ENCODE data around the gene EXOC6B. TPM values are rescaled to one million over a fixed set of nuclear protein-coding genes. Genes with fewer than 3 reads are reported as not detected.

Gene EXOC6B
- total RNA-seq, 6 experiments from 2014 or later = 7.8 to 15.1 (median 9.1) TPM

GRCh38 chr2:72156872-72157271, 669.0 kb downstream of the EXOC6B start:
- WGBS (ENCODE audit: insufficient coverage, low coverage, low lambda C conversion rate, missing lambda C conversion rate) = 55% methylated on average over 2 of the region's 2 CpGs
- ATAC-seq = no peak
- no peaks in the 10 kb centered on the region for H3K36me3 ChIP-seq
- intact Hi-C loops (cut with DNase I) = loop anchor here in 1 of 2 donors (10.0 kb wide), 2 partner anchors 352 to 612 kb away; no protein-coding TSS in a partner anchor
- no peak for DNase-seq
- no peaks in the 10 kb centered on the region for H3K9me3 ChIP-seq
- H3K4me3 ChIP-seq = no peak overlapping the region
- no peaks in the 10 kb centered on the region for H3K4me1 ChIP-seq
- TF ChIP-seq CTCF (IDR thresholded peaks at IDR 0.05) = no peak
- H3K27ac ChIP-seq = no peak overlapping the region
- no peaks in the 10 kb centered on the region for H3K27me3 ChIP-seq

GRCh38 chr2:72155737-72156136, 670.1 kb downstream of the EXOC6B start:
- Histone ChIP-seq H3K4me3 (no peak overlapping the region), H3K27me3 (no peaks in the 10 kb centered on the region), H3K4me1 (no peaks in the 10 kb centered on the region), H3K36me3 (no peaks in the 10 kb centered on the region), H3K27ac (no peak overlapping the region), H3K9me3 (no peaks in the 10 kb centered on the region)
- DNase-seq (no peak), ATAC-seq (no peak)
- intact Hi-C loops (cut with DNase I) = loop anchor here in 1 of 2 donors (10.0 kb wide), 2 partner anchors 351 to 611 kb away; no protein-coding TSS in a partner anchor
- WGBS (ENCODE audit: insufficient coverage, low coverage, low lambda C conversion rate, missing lambda C conversion rate) = no CpG with 5 or more reads among the region's 5 CpGs
- TF ChIP-seq POLR2A (IDR thresholded peaks at IDR 0.05) = no peak
- no peak for TF ChIP-seq CTCF (IDR thresholded peaks at IDR 0.05)

- DNase-seq (no peak), ATAC-seq (no peak)
- no peak for TF ChIP-seq CTCF (IDR thresholded peaks at IDR 0.05)
- WGBS (ENCODE audit: insufficient coverage, low coverage, low lambda C conversion rate, missing lambda C conversion rate) = 63% methylated on average over 2 of the region's 3 CpGs
- H3K9me3 ChIP-seq = no peaks in the 10 kb centered on the region
- intact Hi-C loops (cut with DNase I) = loop anchor here in 1 of 2 donors (10.0 kb wide), 2 partner anchors 350 to 610 kb away; no protein-coding TSS in a partner anchor
- H3K4me3 ChIP-seq = no peak overlapping the region
- H3K27ac ChIP-seq = no peak overlapping the region
- peaks cover 0 to under 1% (median under 1%) of the 10 kb centered on the region in 4 donors for H3K4me1 ChIP-seq
- H3K27me3 ChIP-seq = no peaks in the 10 kb centered on the region
- no peaks in the 10 kb centered on the region for H3K36me3 ChIP-seq
Measured at GRCh38 chr2:72155151-72155550, 670.7 kb downstream of the EXOC6B start.

- ATAC-seq = no peak
- intact Hi-C loops (cut with DNase I) = loop anchor here in 1 of 2 donors (5.0 to 10.0 kb wide), 3 partner anchors 232 to 610 kb away; no protein-coding TSS in a partner anchor
Measured at GRCh38 chr2:72154386-72154975, 671.4 kb downstream of the EXOC6B start.

More at GRCh38 chr2:72154386-72154975, 671.4 kb downstream of the EXOC6B start:
- Histone ChIP-seq H3K4me3 (no peak overlapping the region), H3K27me3 (peaks cover 0 to 3% of the 10 kb centered on the region in 2 donors), H3K9me3 (no peaks in the 10 kb centered on the region), H3K27ac (no peak overlapping the region), H3K36me3 (no peaks in the 10 kb centered on the region), H3K4me1 (peaks cover 0 to 7% (median 2%) of the 10 kb centered on the region in 4 donors)
- 68% methylated on average over 5 of the region's 16 CpGs for WGBS (ENCODE audit: insufficient coverage, low coverage, low lambda C conversion rate, missing lambda C conversion rate)
- no peak for DNase-seq
- no peak for TF ChIP-seq POLR2A (IDR thresholded peaks at IDR 0.05)
- TF ChIP-seq CTCF (IDR thresholded peaks at IDR 0.05) = no peak
